GM18861 (cell line): ENCODE measurements around the gene MYO1D.

Experiments
- ATAC-seq: cut with Tn5 transposase; IDR thresholded peaks from one replicate; pipeline ENCODE4 v1.9.1; 2021; ENCODE audit not compliant: unreplicated experiment

MYO1D gene

DNA sequence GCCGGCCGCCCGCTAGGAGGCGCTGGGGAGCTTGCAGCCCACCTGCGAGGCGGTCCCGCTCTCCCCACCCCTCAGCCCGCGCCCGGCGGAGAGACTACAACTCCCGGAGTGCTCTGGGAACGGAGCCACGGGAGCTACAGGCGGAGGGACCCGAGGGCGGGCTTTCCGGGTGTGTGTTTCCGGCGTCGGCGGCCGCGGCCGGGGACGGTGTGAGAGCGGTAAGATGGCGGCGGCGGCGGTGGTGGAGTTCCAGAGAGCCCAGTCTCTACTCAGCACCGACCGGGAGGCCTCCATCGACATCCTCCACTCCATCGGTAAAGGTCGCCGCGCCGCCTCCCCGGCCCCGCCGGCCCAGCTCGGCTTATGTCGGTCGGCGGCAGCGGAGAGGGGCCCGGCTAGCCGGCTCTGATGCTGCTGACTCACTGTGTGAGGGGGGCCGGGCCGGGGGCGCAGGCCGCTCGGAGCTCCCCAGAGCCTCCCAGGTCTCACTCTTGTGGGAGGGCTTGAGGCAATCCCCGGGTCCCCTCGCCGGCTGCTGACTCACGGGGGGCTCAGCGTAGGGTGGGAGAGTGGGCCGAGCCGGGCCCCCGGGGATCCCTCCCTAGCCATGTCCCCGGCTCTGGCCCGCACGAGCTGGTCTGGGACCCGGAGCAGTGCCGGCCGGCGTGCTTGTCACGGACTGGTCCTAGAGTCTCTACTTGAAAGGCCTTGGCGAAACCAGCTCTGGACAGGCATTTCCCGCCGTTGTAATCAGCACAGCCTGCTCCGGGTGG lies 432.4 kb downstream of the MYO1D start, which contains the start of gene PSMD11:
TSS of gene PSMD11 (plus strand) at position 210 of the 773 bp plus-strand sequence. CDS start at position 224, 14 bp downstream.
- ATAC-seq: peak; percentile 86

DNA sequence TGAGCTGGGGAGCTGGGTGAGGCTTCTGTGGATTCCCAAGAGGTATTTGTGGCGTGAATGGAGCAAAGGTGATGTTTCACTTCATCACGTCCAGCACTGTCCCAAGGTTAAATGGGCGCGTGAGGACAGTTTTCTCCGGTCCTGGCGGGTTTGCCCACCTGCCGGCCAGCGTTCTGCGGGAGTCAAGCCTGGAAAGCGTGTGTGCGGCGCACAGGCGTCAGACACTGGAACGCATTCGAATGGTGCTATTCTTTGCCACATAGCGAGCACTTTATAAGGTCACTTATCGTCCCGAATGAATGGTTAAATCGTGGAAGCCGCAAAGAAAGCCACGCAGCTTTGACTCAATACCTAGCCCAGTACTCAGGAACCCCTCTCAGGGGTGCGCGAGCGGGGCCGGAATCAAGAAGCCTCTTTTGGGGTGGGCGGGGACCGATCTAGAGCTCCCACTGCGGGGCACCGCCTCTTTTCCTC lies 433.1 kb downstream of the MYO1D start:
- no peak for ATAC-seq
